Measurements from ENCODE around the gene ADGRB3. TPM values are rescaled to one million over a fixed set of nuclear protein-coding genes. Genes with fewer than 3 reads are reported as not detected.

The ADGRB3 gene
- total and polyA plus RNA-seq, 8 donors: 0.04 to 0.34 (median 0.21) TPM

DNA sequence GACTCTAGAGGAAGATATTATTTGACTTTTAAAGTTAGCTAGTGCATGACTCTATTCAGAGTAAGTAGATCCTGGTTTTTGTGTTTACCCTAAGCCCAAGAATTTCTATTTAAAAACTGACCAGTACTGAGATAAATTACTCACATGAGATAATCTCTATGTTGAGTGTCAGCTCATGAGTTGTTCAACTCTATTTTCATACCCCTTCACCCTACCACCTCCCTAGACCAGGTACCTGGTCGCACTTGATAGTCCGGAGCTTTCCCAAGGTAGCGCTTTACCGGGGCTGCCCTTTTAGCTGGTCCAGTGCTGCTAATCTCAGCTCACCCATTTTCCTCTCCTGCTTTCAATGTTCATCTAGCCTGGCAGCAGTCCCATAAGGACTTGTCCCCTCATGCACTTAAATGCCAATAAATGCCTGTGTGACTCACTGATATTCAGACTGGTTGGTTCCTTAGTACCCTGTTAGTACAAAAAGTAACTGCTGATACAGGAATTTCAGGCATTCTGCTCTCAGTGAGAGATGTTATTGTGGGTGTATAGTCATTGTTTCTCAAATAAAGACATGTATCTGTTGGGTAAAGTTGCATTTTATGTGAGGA lies 503.9 kb downstream of the ADGRB3 start:
- TF ChIP-seq, protein P1, sequence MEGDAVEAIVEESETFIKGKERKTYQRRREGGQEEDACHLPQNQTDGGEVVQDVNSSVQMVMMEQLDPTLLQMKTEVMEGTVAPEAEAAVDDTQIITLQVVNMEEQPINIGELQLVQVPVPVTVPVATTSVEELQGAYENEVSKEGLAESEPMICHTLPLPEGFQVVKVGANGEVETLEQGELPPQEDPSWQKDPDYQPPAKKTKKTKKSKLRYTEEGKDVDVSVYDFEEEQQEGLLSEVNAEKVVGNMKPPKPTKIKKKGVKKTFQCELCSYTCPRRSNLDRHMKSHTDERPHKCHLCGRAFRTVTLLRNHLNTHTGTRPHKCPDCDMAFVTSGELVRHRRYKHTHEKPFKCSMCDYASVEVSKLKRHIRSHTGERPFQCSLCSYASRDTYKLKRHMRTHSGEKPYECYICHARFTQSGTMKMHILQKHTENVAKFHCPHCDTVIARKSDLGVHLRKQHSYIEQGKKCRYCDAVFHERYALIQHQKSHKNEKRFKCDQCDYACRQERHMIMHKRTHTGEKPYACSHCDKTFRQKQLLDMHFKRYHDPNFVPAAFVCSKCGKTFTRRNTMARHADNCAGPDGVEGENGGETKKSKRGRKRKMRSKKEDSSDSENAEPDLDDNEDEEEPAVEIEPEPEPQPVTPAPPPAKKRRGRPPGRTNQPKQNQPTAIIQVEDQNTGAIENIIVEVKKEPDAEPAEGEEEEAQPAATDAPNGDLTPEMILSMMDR (IDR thresholded peaks at IDR 0.05): no peak
- FAIRE-seq (no peak), DNase-seq (no peak), ATAC-seq (no peak)
- WGBS, 2 donors: 82 to 90% methylated on average over 4 of the region's 4 CpGs
- no peak overlapping the region for H3K27ac ChIP-seq
- no peak overlapping the region for H3K4me3 ChIP-seq
- H3K9me3 ChIP-seq: no peaks in the 10 kb centered on the region
- no peaks in the 10 kb centered on the region for H3K27me3 ChIP-seq
- intact Hi-C loops (cut with DNase I): no loop called here
- H3K36me3 ChIP-seq: no peaks in the 10 kb centered on the region
- no peaks in the 10 kb centered on the region for H3K4me1 ChIP-seq

DNA sequence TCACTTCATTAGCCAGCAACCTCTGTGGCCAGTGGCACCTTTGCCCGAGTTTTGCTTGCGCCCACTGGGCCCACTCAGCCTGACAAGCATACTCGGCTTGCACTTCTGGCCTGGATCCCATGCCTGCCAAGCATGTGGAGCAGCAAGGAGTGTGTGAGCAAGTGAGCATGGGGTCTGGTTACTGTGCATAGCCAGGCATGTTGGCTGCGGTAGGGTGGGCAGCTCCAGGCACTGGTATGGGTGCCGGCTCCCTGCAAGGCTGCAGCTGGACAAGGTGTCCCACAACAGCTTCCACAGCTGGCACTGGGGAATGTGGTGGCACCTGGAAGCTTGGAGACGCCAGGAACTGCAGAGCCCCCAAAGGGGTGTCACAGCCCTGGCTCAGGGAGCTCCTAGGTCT lies 510.0 kb downstream of the ADGRB3 start:
- H3K9me3 ChIP-seq: no peaks in the 10 kb centered on the region
- 65 to 76% methylated on average over 6 of the region's 6 CpGs for WGBS, 2 donors
- no peak overlapping the region for H3K27ac ChIP-seq
- H3K36me3 ChIP-seq: no peaks in the 10 kb centered on the region
- no peaks in the 10 kb centered on the region for H3K27me3 ChIP-seq
- intact Hi-C loops (cut with DNase I): no loop called here
- H3K4me1 ChIP-seq: no peaks in the 10 kb centered on the region
- ATAC-seq (no peak), DNase-seq (peak in 1 of 6 donors; percentile 33), FAIRE-seq (no peak)
- H3K4me3 ChIP-seq: no peak overlapping the region
- TF ChIP-seq, protein P1 (IDR thresholded peaks at IDR 0.05): no peak

DNA sequence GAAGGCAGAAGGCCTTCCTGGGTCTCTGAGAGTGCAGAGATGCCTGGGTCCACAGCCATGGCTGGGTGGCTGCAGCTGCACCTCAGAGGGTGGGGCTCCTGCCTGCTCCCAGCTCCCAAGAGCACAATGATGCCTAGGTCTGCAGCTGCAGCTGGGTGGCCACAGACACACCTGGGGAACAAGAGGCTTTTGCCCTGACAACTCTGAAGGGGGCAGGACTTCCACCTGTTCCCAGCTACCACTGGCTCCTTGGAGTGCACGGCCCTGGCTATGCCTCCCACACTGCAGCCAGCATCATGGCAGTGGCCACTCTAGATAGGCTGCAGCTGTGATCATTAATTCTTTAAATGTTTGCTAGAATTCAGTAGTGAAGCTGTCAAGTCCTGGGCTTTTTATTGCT lies 511.3 kb downstream of the ADGRB3 start:
- no peak for FAIRE-seq
- no peaks in the 10 kb centered on the region for H3K36me3 ChIP-seq
- H3K4me3 ChIP-seq: no peak overlapping the region
- TF ChIP-seq, protein P1 (IDR thresholded peaks at IDR 0.05): no peak
- no peaks in the 10 kb centered on the region for H3K4me1 ChIP-seq
- no peak overlapping the region for H3K27ac ChIP-seq
- intact Hi-C loops (cut with DNase I): no loop called here
- peak in 1 of 6 donors; percentile 34 for DNase-seq
- no peak for ATAC-seq
- no peaks in the 10 kb centered on the region for H3K9me3 ChIP-seq
- WGBS, 2 donors: 42 to 43% methylated on average over 1 of the region's 1 CpG
- H3K27me3 ChIP-seq: no peaks in the 10 kb centered on the region

DNA sequence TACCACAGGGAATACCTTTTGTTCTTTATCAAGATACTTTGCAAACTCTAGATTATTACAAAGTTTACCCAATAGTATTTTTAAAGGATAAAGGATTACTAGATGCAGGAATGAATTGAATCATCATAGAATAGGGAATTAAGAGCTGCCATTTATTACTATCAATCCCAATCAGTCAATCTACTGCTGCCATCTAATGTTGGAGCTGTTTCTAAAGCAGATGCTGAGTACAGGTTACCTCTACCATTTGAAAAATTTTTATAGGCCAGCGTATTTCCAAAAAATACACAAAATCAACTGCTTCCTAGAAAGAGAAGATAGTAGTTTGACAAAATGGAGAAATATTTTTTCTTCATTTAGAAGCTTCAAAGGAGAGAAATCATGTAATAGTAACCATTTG lies 520.4 kb downstream of the ADGRB3 start:
- no peaks in the 10 kb centered on the region for H3K9me3 ChIP-seq
- intact Hi-C loops (cut with DNase I): no loop called here
- FAIRE-seq (no peak), DNase-seq (no peak), ATAC-seq (no peak)
- H3K4me3 ChIP-seq: no peak overlapping the region
- H3K36me3 ChIP-seq: no peaks in the 10 kb centered on the region
- WGBS, 2 donors: 70 to 89% methylated on average over 1 of the region's 1 CpG
- no peaks in the 10 kb centered on the region for H3K27me3 ChIP-seq
- TF ChIP-seq, protein P1 (IDR thresholded peaks at IDR 0.05): no peak
- H3K4me1 ChIP-seq: no peaks in the 10 kb centered on the region
- no peak overlapping the region for H3K27ac ChIP-seq

DNA sequence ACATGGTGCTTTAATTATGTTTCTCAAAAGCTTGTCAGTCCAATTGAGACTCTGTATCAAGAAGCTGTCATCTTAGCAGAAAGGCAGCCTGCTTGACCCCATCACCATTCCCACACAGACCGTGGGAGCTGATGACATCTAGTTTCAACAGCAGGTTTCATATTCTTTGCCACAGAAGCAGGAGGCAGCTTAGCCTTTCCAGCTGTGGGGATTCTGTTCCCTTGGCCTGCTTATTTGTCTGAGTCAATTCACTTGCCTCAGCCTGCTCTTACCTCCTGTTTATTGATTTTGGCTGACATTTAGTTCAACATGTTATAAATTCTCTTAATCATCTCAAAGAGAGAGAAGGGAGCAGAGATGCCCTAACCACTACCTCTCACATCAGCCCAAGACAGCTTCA lies 527.7 kb downstream of the ADGRB3 start:
- intact Hi-C loops (cut with DNase I): no loop called here

More for the DNA sequence above, 527.7 kb downstream of the ADGRB3 start:
- Histone ChIP-seq H3K27me3 (no peaks in the 10 kb centered on the region), H3K4me3 (no peak overlapping the region), H3K27ac (no peak overlapping the region), H3K4me1 (no peaks in the 10 kb centered on the region), H3K36me3 (no peaks in the 10 kb centered on the region), H3K9me3 (no peaks in the 10 kb centered on the region)
- WGBS, 2 donors: 4 to 11% methylated on average over 1 of the region's 1 CpG
- TF ChIP-seq, protein P1 (IDR thresholded peaks at IDR 0.05): no peak
- FAIRE-seq (no peak), DNase-seq (no peak), ATAC-seq (no peak)

Data from pancreas (tissue), 10 donors.